ENCODE results near the gene ACACB.

The ACACB gene

GRCh38 chr12:109296431-109296830, 180.0 kb downstream of the ACACB start:
- Mint-ChIP-seq H3K27ac (no peak overlapping the region), H3K27me3 (peaks cover 17% of the 10 kb centered on the region), H3K4me1 (ENCODE audit: low read depth) (no peaks in the 10 kb centered on the region), H3K9me3 (no peaks in the 10 kb centered on the region), H3K36me3 (ENCODE audit: low read depth) (no peaks in the 10 kb centered on the region), H3K4me3 (no peak overlapping the region)

- no peaks in the 10 kb centered on the region for H3K36me3 Mint-ChIP-seq (ENCODE audit: low read depth)
- H3K4me3 Mint-ChIP-seq = no peak overlapping the region
- H3K4me1 Mint-ChIP-seq (ENCODE audit: low read depth) = no peaks in the 10 kb centered on the region
- H3K9me3 Mint-ChIP-seq = no peaks in the 10 kb centered on the region
- H3K27me3 Mint-ChIP-seq = peaks cover 12% of the 10 kb centered on the region
- no peak overlapping the region for H3K27ac Mint-ChIP-seq
These were observed 183.5 kb downstream of the ACACB start for GRCh38 chr12:109299849-109300248.

- H3K27ac Mint-ChIP-seq = no peak overlapping the region
- H3K4me1 Mint-ChIP-seq (ENCODE audit: low read depth) = no peaks in the 10 kb centered on the region
- H3K36me3 Mint-ChIP-seq (ENCODE audit: low read depth) = no peaks in the 10 kb centered on the region
- no peaks in the 10 kb centered on the region for H3K9me3 Mint-ChIP-seq
- H3K27me3 Mint-ChIP-seq = peaks cover 23% of the 10 kb centered on the region
- H3K4me3 Mint-ChIP-seq = no peak overlapping the region
These were observed 185.3 kb downstream of the ACACB start for GRCh38 chr12:109301643-109302168.

GRCh38 chr12:109302358-109302757, 186.0 kb downstream of the ACACB start:
- H3K4me3 Mint-ChIP-seq = no peak overlapping the region
- no peak overlapping the region for H3K27ac Mint-ChIP-seq
- no peaks in the 10 kb centered on the region for H3K36me3 Mint-ChIP-seq (ENCODE audit: low read depth)
- no peaks in the 10 kb centered on the region for H3K9me3 Mint-ChIP-seq
- H3K27me3 Mint-ChIP-seq = peaks cover 29% of the 10 kb centered on the region
- no peaks in the 10 kb centered on the region for H3K4me1 Mint-ChIP-seq (ENCODE audit: low read depth)

- no peaks in the 10 kb centered on the region for H3K36me3 Mint-ChIP-seq (ENCODE audit: low read depth)
These were observed 186.4 kb downstream of the ACACB start for GRCh38 chr12:109302770-109303169.

GRCh38 chr12:109304485-109304884, 188.1 kb downstream of the ACACB start:
- peaks cover 4% of the 10 kb centered on the region for H3K4me1 Mint-ChIP-seq (ENCODE audit: low read depth)
- H3K27ac Mint-ChIP-seq = no peak overlapping the region
- H3K36me3 Mint-ChIP-seq (ENCODE audit: low read depth) = no peaks in the 10 kb centered on the region
- H3K4me3 Mint-ChIP-seq = no peak overlapping the region
- H3K9me3 Mint-ChIP-seq = no peaks in the 10 kb centered on the region
- H3K27me3 Mint-ChIP-seq = peaks cover 48% of the 10 kb centered on the region

More at GRCh38 chr12:109302770-109303169, 186.4 kb downstream of the ACACB start:
- Mint-ChIP-seq H3K27me3 (peaks cover 34% of the 10 kb centered on the region), H3K9me3 (no peaks in the 10 kb centered on the region), H3K4me1 (ENCODE audit: low read depth) (no peaks in the 10 kb centered on the region), H3K4me3 (no peak overlapping the region), H3K27ac (no peak overlapping the region)

- H3K4me1 Mint-ChIP-seq (ENCODE audit: low read depth) = peaks cover 9% of the 10 kb centered on the region
- H3K36me3 Mint-ChIP-seq (ENCODE audit: low read depth) = no peaks in the 10 kb centered on the region
- H3K4me3 Mint-ChIP-seq = no peak overlapping the region
- no peaks in the 10 kb centered on the region for H3K9me3 Mint-ChIP-seq
- H3K27ac Mint-ChIP-seq = no peak overlapping the region
- peaks cover 53% of the 10 kb centered on the region for H3K27me3 Mint-ChIP-seq
These were observed 189.2 kb downstream of the ACACB start for GRCh38 chr12:109305547-109305946.

GRCh38 chr12:109307051-109307450, 190.7 kb downstream of the ACACB start:
- Mint-ChIP-seq H3K36me3 (ENCODE audit: low read depth) (no peaks in the 10 kb centered on the region), H3K9me3 (no peaks in the 10 kb centered on the region), H3K27me3 (peaks cover 62% of the 10 kb centered on the region), H3K4me3 (no peak overlapping the region), H3K27ac (no peak overlapping the region), H3K4me1 (ENCODE audit: low read depth) (peaks cover 12% of the 10 kb centered on the region)

GRCh38 chr12:109308534-109309380, 192.4 kb downstream of the ACACB start, which contains the start of gene FOXN4:
Gene FOXN4 (minus strand): TSS chr12:109309284. CDS start chr12:109308321, 963 bp downstream.
- H3K27ac Mint-ChIP-seq = peak within 1 kb of the TSS; percentile 76
- H3K9me3 Mint-ChIP-seq = no peaks in the 10 kb centered on the region
- H3K4me3 Mint-ChIP-seq = peak within 1 kb of the TSS; percentile 84
- peaks cover 66% of the 10 kb centered on the region for H3K27me3 Mint-ChIP-seq
- no peaks in the 10 kb centered on the region for H3K36me3 Mint-ChIP-seq (ENCODE audit: low read depth)
- peaks cover 12% of the 10 kb centered on the region for H3K4me1 Mint-ChIP-seq (ENCODE audit: low read depth)

- Mint-ChIP-seq H3K36me3 (ENCODE audit: low read depth) (no peaks in the 10 kb centered on the region), H3K9me3 (no peaks in the 10 kb centered on the region), H3K4me1 (ENCODE audit: low read depth) (peaks cover 12% of the 10 kb centered on the region), H3K4me3 (peak overlapping the region; percentile 84), H3K27me3 (peaks cover 72% of the 10 kb centered on the region), H3K27ac (peak overlapping the region; percentile 76)
These were observed 193.2 kb downstream of the ACACB start for GRCh38 chr12:109309381-109310246.

- peak overlapping the region; percentile 70 for H3K4me3 Mint-ChIP-seq
- H3K27ac Mint-ChIP-seq = no peak overlapping the region
- peaks cover 72% of the 10 kb centered on the region for H3K27me3 Mint-ChIP-seq
- H3K9me3 Mint-ChIP-seq = no peaks in the 10 kb centered on the region
- peaks cover 12% of the 10 kb centered on the region for H3K4me1 Mint-ChIP-seq (ENCODE audit: low read depth)
- no peaks in the 10 kb centered on the region for H3K36me3 Mint-ChIP-seq (ENCODE audit: low read depth)
These were observed 194.1 kb downstream of the ACACB start for GRCh38 chr12:109310247-109311125.

Measured in stimulated activated naive CD8-positive, alpha-beta T cell treated with anti-CD3 and anti-CD28 coated beads, Interleukin-15, Interleukin-2, amounts not matched to agents 100 ng/mL and 50 ng/mL, for 24 hours (primary cell).